ENCODE data around the gene C1QL3.

Gene C1QL3

GRCh38 chr10:16493884-16494536 is 27.7 kb downstream of the C1QL3 start:
- TF ChIP-seq, protein P1, sequence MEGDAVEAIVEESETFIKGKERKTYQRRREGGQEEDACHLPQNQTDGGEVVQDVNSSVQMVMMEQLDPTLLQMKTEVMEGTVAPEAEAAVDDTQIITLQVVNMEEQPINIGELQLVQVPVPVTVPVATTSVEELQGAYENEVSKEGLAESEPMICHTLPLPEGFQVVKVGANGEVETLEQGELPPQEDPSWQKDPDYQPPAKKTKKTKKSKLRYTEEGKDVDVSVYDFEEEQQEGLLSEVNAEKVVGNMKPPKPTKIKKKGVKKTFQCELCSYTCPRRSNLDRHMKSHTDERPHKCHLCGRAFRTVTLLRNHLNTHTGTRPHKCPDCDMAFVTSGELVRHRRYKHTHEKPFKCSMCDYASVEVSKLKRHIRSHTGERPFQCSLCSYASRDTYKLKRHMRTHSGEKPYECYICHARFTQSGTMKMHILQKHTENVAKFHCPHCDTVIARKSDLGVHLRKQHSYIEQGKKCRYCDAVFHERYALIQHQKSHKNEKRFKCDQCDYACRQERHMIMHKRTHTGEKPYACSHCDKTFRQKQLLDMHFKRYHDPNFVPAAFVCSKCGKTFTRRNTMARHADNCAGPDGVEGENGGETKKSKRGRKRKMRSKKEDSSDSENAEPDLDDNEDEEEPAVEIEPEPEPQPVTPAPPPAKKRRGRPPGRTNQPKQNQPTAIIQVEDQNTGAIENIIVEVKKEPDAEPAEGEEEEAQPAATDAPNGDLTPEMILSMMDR (conservative IDR thresholded peaks at IDR 0.05) = no peak
- TF ChIP-seq ZFX (IDR thresholded peaks at IDR 0.05) = no peak

DNA sequence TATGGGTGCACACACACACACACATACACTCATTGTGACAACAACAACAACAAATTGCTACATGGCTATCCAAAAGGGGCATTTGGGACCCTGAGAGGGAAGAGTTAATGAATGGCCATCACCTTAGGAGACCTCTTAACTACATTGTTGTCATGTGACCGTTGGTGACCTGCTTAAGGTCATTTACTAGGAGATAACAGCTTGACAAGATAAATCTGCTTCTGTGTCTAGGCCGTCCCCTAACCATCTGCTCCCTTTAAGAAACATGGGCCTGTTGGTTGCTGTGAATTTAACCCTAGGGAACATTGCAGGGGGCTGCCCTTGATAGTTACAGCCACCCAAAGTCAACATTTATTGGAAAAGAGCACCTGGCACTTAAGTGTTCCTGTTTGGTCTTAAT is 29.7 kb downstream of the C1QL3 start:
- no peak overlapping the region for H3K27ac ChIP-seq
- no peak for TF ChIP-seq ZFX (IDR thresholded peaks at IDR 0.05)
- TF ChIP-seq, protein P1 (conservative IDR thresholded peaks at IDR 0.05) = no peak

More at GRCh38 chr10:16493884-16494536, 27.7 kb downstream of the C1QL3 start:
- H3K27ac ChIP-seq = no peak overlapping the region

- TF ChIP-seq, protein P1 (conservative IDR thresholded peaks at IDR 0.05) = no peak
- TF ChIP-seq ZFX (IDR thresholded peaks at IDR 0.05) = no peak
- no peak overlapping the region for H3K27ac ChIP-seq
These were observed 31.2 kb downstream of the C1QL3 start for GRCh38 chr10:16490511-16490910.

GRCh38 chr10:16483241-16483917 is 38.3 kb downstream of the C1QL3 start:
- TF ChIP-seq, protein P1 (conservative IDR thresholded peaks at IDR 0.05) = no peak
- TF ChIP-seq ZFX (IDR thresholded peaks at IDR 0.05) = no peak
- H3K27ac ChIP-seq = no peak overlapping the region

- no peak overlapping the region for H3K27ac ChIP-seq
- TF ChIP-seq ZFX (IDR thresholded peaks at IDR 0.05) = no peak
- TF ChIP-seq, protein P1 (conservative IDR thresholded peaks at IDR 0.05) = no peak
These were observed 40.5 kb downstream of the C1QL3 start for GRCh38 chr10:16481052-16481728.

- no peak overlapping the region for H3K27ac ChIP-seq
- TF ChIP-seq ZFX (IDR thresholded peaks at IDR 0.05) = no peak
- TF ChIP-seq, protein P1 (conservative IDR thresholded peaks at IDR 0.05) = no peak
These were observed 42.9 kb downstream of the C1QL3 start for GRCh38 chr10:16478801-16479200.

DNA sequence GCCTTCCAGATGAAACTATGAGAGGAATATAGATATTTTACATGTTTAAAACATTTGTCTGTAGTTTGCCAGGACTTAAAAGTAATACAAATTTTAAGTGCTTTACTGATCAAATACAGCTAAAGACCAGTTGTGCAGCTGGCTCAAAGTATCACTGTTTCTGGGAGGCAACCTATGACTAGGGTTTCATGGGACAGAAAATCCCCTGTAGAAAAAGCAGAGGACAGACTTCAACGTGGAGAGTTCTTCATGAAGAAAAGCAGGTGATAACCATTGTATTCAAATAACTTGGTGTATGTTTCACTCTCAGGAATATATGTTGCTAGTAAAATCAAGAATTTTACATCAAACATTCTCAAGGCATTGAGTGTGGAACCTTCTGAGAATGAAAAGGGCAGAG is 43.9 kb downstream of the C1QL3 start:
- no peak overlapping the region for H3K27ac ChIP-seq
- TF ChIP-seq ZFX (IDR thresholded peaks at IDR 0.05) = no peak
- TF ChIP-seq, protein P1 (conservative IDR thresholded peaks at IDR 0.05) = no peak
